Measurements from ENCODE around the gene CA14.
A peak's percentile ranks its signal among the peaks of the same experiment; 100 is the strongest.

CA14 gene

GRCh38 chr1:150235852-150236613, 21.5 kb upstream of the CA14 start, which contains the start of gene ANP32E (continued):
- TF ChIP-seq ZNF473 (tag by site-specific recombination; IDR thresholded peaks at IDR 0.05) (no peak), ZNF10 (tag by site-specific recombination; IDR thresholded peaks at IDR 0.05) (no peak; the same call in 1 of the 2 replicates), OVOL3 (tag by site-specific recombination; IDR thresholded peaks at IDR 0.05) (0 out of 2 replicates have a peak, but pooled peaks have one; percentile 32), TCF7L2 (IDR thresholded peaks at IDR 0.05; ENCODE audit: borderline replicate concordance, low read depth, low read length) (no peak), ZIC2 (tag by site-specific recombination; IDR thresholded peaks at IDR 0.05) (peak; percentile 24; the same call in 1 of the 2 replicates), ZNF404 (tag by site-specific recombination; IDR thresholded peaks at IDR 0.05) (no peak), GLIS2 (tag by site-specific recombination; IDR thresholded peaks at IDR 0.05) (peak; percentile 91), ZNF433 (tag by site-specific recombination; IDR thresholded peaks at IDR 0.05; ENCODE audit: low read depth) (no peak), KLF10 (tag by site-specific recombination; IDR thresholded peaks at IDR 0.05) (no peak), ZNF501 (tag by site-specific recombination; IDR thresholded peaks at IDR 0.05) (peak; percentile 99), ZNF350 (tag by site-specific recombination; IDR thresholded peaks at IDR 0.05) (no peak), SETDB1 (IDR thresholded peaks at IDR 0.05; ENCODE audit: insufficient read length, low read length) (no peak), ZBTB6 (tag by site-specific recombination; IDR thresholded peaks at IDR 0.05) (no peak), PBX3 (CRISPR knock-in tag; IDR thresholded peaks at IDR 0.05) (peak; percentile 83), REST (tag by site-specific recombination; IDR thresholded peaks at IDR 0.05) (peak; percentile 74), ZNF623 (tag by site-specific recombination; IDR thresholded peaks at IDR 0.05) (peak; percentile 30; the same call in 1 of the 2 replicates), ZNF560 (tag by site-specific recombination; IDR thresholded peaks at IDR 0.05; ENCODE audit: borderline replicate concordance) (no peak), ZNF529 (tag by site-specific recombination; IDR thresholded peaks at IDR 0.05; ENCODE audit: insufficient replicate concordance) (no peak), GLI2 (tag by site-specific recombination; IDR thresholded peaks at IDR 0.05; ENCODE audit: borderline replicate concordance, low read depth) (no peak; the same call in 1 of the 2 replicates), ZNF16 (tag by site-specific recombination; IDR thresholded peaks at IDR 0.05; ENCODE audit: low read depth) (no peak), ZNF112 (tag by site-specific recombination; IDR thresholded peaks at IDR 0.05) (no peak), ZSCAN30 (tag by site-specific recombination; IDR thresholded peaks at IDR 0.05) (no peak), ZNF792 (tag by site-specific recombination; IDR thresholded peaks at IDR 0.05) (no peak), OSR2 (tag by site-specific recombination; IDR thresholded peaks at IDR 0.05) (no peak), ZNF248 (tag by site-specific recombination; IDR thresholded peaks at IDR 0.05) (no peak)
- TF ChIP-seq, protein P1, sequence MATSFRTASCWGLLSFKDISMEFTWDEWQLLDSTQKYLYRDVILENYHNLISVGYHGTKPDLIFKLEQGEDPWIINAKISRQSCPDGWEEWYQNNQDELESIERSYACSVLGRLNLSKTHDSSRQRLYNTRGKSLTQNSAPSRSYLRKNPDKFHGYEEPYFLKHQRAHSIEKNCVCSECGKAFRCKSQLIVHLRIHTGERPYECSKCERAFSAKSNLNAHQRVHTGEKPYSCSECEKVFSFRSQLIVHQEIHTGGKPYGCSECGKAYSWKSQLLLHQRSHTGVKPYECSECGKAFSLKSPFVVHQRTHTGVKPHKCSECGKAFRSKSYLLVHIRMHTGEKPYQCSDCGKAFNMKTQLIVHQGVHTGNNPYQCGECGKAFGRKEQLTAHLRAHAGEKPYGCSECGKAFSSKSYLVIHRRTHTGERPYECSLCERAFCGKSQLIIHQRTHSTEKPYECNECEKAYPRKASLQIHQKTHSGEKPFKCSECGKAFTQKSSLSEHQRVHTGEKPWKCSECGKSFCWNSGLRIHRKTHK (tag by site-specific recombination; IDR thresholded peaks at IDR 0.05), result no peak
- TF ChIP-seq, protein P2, sequence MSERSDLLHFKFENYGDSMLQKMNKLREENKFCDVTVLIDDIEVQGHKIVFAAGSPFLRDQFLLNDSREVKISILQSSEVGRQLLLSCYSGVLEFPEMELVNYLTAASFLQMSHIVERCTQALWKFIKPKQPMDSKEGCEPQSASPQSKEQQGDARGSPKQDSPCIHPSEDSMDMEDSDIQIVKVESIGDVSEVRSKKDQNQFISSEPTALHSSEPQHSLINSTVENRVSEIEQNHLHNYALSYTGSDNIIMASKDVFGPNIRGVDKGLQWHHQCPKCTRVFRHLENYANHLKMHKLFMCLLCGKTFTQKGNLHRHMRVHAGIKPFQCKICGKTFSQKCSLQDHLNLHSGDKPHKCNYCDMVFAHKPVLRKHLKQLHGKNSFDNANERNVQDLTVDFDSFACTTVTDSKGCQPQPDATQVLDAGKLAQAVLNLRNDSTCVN (tag by site-specific recombination; optimal IDR thresholded peaks at IDR 0.05), result peak; percentile 100
- TF ChIP-seq, protein P3, sequence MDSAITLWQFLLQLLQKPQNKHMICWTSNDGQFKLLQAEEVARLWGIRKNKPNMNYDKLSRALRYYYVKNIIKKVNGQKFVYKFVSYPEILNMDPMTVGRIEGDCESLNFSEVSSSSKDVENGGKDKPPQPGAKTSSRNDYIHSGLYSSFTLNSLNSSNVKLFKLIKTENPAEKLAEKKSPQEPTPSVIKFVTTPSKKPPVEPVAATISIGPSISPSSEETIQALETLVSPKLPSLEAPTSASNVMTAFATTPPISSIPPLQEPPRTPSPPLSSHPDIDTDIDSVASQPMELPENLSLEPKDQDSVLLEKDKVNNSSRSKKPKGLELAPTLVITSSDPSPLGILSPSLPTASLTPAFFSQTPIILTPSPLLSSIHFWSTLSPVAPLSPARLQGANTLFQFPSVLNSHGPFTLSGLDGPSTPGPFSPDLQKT (IDR thresholded peaks at IDR 0.05; ENCODE audit: borderline replicate concordance, low read depth, low read length), result no peak
- TF ChIP-seq, protein P4, sequence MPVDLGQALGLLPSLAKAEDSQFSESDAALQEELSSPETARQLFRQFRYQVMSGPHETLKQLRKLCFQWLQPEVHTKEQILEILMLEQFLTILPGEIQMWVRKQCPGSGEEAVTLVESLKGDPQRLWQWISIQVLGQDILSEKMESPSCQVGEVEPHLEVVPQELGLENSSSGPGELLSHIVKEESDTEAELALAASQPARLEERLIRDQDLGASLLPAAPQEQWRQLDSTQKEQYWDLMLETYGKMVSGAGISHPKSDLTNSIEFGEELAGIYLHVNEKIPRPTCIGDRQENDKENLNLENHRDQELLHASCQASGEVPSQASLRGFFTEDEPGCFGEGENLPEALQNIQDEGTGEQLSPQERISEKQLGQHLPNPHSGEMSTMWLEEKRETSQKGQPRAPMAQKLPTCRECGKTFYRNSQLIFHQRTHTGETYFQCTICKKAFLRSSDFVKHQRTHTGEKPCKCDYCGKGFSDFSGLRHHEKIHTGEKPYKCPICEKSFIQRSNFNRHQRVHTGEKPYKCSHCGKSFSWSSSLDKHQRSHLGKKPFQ (tag by site-specific recombination; IDR thresholded peaks at IDR 0.05), result peak; percentile 90
